ENCODE data around the gene MSANTD1. TPM values are rescaled to one million over a fixed set of nuclear protein-coding genes. Genes with fewer than 3 reads are reported as not detected.

The MSANTD1 gene
- total and polyA plus RNA-seq, 2 donors (not counting 1 experiment from before 2014, with no cell fraction given): 0.78 to 5.5 TPM

DNA sequence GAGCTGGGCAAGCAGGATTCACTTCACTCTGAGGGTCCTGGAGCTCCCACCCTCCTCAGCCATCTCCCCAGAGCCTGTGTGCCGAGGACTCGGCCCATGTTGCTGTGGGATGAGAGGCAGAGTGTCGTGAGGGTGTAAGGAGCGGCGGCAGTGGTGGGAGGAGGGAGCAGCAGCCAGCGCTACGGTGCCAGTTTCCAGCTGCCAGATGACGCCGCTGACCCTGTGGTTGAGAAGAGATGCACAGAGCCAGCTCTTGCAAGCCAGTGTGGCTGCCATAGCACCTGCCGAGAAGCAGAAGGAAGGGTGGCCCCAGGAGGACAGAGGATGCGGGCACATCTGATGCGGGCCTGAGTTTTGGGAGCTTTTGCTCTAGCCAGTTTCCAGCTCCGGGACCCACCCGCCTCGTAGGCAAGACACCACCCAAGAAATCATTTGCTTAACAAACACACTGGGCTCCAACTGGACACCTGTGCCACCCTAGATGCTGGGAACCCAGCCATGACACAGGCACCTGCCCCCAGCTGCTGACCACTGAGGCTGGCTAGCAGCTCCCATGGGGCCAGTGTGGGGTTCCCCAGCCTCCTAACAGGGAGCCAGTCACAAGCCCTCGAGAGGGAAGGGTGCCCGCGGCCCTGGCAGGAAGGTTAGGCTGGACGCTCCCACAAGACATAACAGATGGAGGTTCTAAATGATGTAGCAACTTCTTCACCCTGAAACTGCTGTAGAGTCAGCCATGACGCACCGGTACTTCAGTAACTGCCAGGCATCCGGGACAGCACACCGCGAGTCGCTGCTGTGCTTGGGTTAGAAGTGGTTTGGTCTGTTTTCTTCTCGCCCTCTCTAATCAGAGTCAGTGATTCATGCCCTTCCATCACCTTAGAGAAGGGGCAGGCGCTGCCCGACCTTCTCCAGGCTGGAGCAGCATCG, 8.9 kb downstream of the MSANTD1 start:
- Mint-ChIP-seq H3K9me3 (ENCODE audit: insufficient read depth) (no peaks in the 10 kb centered on the region), H3K4me1 (peaks cover 22% of the 10 kb centered on the region), H3K27ac (peak overlapping the region; percentile 84), H3K27me3 (no peaks in the 10 kb centered on the region), H3K4me3 (peak overlapping the region; percentile 72)
- peak overlapping the region in 1 of 5 experiments; percentile 15 for H3K4me3 ChIP-seq (ENCODE audit: control extremely low read depth in 1 of 5, extremely low read depth in 1 of 5, insufficient read depth in 1 of 5, low read depth in 2 of 5, low read length in 4 of 5)
- TF ChIP-seq, protein P1, sequence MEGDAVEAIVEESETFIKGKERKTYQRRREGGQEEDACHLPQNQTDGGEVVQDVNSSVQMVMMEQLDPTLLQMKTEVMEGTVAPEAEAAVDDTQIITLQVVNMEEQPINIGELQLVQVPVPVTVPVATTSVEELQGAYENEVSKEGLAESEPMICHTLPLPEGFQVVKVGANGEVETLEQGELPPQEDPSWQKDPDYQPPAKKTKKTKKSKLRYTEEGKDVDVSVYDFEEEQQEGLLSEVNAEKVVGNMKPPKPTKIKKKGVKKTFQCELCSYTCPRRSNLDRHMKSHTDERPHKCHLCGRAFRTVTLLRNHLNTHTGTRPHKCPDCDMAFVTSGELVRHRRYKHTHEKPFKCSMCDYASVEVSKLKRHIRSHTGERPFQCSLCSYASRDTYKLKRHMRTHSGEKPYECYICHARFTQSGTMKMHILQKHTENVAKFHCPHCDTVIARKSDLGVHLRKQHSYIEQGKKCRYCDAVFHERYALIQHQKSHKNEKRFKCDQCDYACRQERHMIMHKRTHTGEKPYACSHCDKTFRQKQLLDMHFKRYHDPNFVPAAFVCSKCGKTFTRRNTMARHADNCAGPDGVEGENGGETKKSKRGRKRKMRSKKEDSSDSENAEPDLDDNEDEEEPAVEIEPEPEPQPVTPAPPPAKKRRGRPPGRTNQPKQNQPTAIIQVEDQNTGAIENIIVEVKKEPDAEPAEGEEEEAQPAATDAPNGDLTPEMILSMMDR (IDR thresholded peaks at IDR 0.05): no peak
- TF ChIP-seq EZH2 (IDR thresholded peaks at IDR 0.05; ENCODE audit: borderline replicate concordance, insufficient read depth, low read depth, low read length, poor library complexity, severe bottlenecking): no peak
- POLR2A ChIA-PET: interaction anchor here (1.1 kb wide), 1 partner anchor 34 kb away, joined by 3 read pairs; no protein-coding TSS in a partner anchor
- H3K27me3 ChIP-seq (replicated peaks in 1 of 4; ENCODE audit: control extremely low read depth in 1 of 4, control insufficient read depth in 3 of 4, insufficient read depth in 4 of 4, low read length in 3 of 4): no peaks in the 10 kb centered on the region
- H3K79me2 ChIP-seq (ENCODE audit: control insufficient read depth, insufficient read depth, low read length): no peaks in the 10 kb centered on the region
- peak overlapping the region in 1 of 2 donors; percentile 12 for H3K27ac ChIP-seq (ENCODE audit: low read length in 2 of 2)
- DNase-seq (peak; percentile 45), ATAC-seq (ENCODE audit: low read depth) (peak; percentile 69)
- H3K4me1 ChIP-seq (ENCODE audit: control insufficient read depth in 2 of 2, insufficient read depth in 2 of 2, low read length in 2 of 2): peaks cover 9 to 17% of the 10 kb centered on the region in 2 donors
- no peaks in the 10 kb centered on the region for H3K9me3 ChIP-seq (ENCODE audit: control extremely low read depth in 1 of 3, control insufficient read depth in 2 of 3, insufficient read depth in 1 of 3, low read length in 2 of 3)
- H3K36me3 ChIP-seq (replicated peaks in 1 of 2; ENCODE audit: control extremely low read depth in 1 of 2, control insufficient read depth in 1 of 2, extremely low read depth in 1 of 2, insufficient read depth in 2 of 2, low read length in 1 of 2): no peaks in the 10 kb centered on the region
- H4K20me1 ChIP-seq (ENCODE audit: control insufficient read depth, insufficient read depth, low read length, poor library complexity, severe bottlenecking): no peaks in the 10 kb centered on the region
- peak overlapping the region; percentile 59 for H3K4me2 ChIP-seq (replicated peaks; ENCODE audit: low read depth, low read length, poor library complexity, severe bottlenecking)
- CTCF ChIA-PET: interaction anchor here (0.6 kb wide), 1 partner anchor 279 kb away, joined by 3 read pairs; no protein-coding TSS in a partner anchor
- peak overlapping the region; percentile 26 for H3K9ac ChIP-seq (ENCODE audit: low read length)
- intact Hi-C loops (cut with micrococcal nuclease): no loop called here
- peak overlapping the region; percentile 33 for H2AFZ ChIP-seq (ENCODE audit: insufficient read depth, low read depth, low read length, poor library complexity, severe bottlenecking)
- 56% methylated on average over 25 of the region's 29 CpGs for WGBS (ENCODE audit: insufficient coverage)

All from B cell (primary cell).